HepG2 (cell line): ENCODE data around the gene MRPL20. TPM values are rescaled to one million over a fixed set of nuclear protein-coding genes. Genes with fewer than 3 reads are reported as not detected.

Experiments used
- AHR ChIP-seq: IDR thresholded peaks from 2 replicates; pipeline ENCODE4 v1.6.1; 2018; ENCODE audit warnings: missing genetic modification reagents, missing compliant biosample characterization
- ASH2L ChIP-seq: fragments of 300-600, 200-600 bp; sonication (generic); IDR thresholded peaks from 2 replicates; pipeline ENCODE4 v1.7.0; 2017; ENCODE audit warnings: low read depth, mild to moderate bottlenecking, moderate library complexity, mixed read lengths, low read length; ENCODE audit not compliant: insufficient read length
- BHLHE40 ChIP-seq: IDR thresholded peaks from 2 replicates; pipeline ENCODE4 v1.6.1; 2011; ENCODE audit warnings: low read length, improper control_type of control experiment
- KAT8 ChIP-seq: IDR thresholded peaks from 2 replicates; pipeline ENCODE4 v1.6.1; 2016; ENCODE audit warnings: missing genetic modification reagents, missing compliant biosample characterization
- LCORL ChIP-seq, 2 experiments: fragments of 450-650 bp in 1 of 2; sonication (generic) in 1 of 2; formaldehyde crosslinking in 1 of 2; IDR thresholded peaks; 2 replicates each; pipeline versions ENCODE4 v1.5.0 to v1.6.1; 2017 to 2020; ENCODE audit warnings: antibody characterized with exemption in 1 of 2, missing genetic modification reagents in 1 of 2
- MLXIP ChIP-seq: sonication (generic); formaldehyde crosslinking; IDR thresholded peaks from 2 replicates; pipeline ENCODE4 v1.9.0; 2021; ENCODE audit warnings: missing genetic modification reagents, borderline replicate concordance
- NFE2L1 ChIP-seq: sonication (generic); formaldehyde crosslinking; IDR thresholded peaks from 2 replicates; pipeline ENCODE4 v1.4.0; 2020; ENCODE audit warnings: missing genetic modification reagents, mild to moderate bottlenecking, borderline replicate concordance
- PAXIP1 ChIP-seq: sonication (generic); formaldehyde crosslinking; conservative IDR thresholded peaks from 2 replicates; pipeline ENCODE4 v1.4.0; 2020; ENCODE audit warnings: mild to moderate bottlenecking, missing genetic modification reagents, moderate library complexity
- TMF1 ChIP-seq: sonication (generic); formaldehyde crosslinking; IDR thresholded peaks from 2 replicates; pipeline ENCODE4 v1.8.1; 2022; ENCODE audit warnings: low read depth, missing genetic modification reagents
- ZNF292 ChIP-seq: sonication (generic); formaldehyde crosslinking; IDR thresholded peaks from 2 replicates; pipeline ENCODE4 v1.8.1; 2022; ENCODE audit warnings: mild to moderate bottlenecking, low read depth, missing genetic modification reagents, borderline replicate concordance
- ZNF512 ChIP-seq: sonication (generic); formaldehyde crosslinking; IDR thresholded peaks from 2 replicates; pipeline ENCODE4 v1.4.0; 2020; ENCODE audit warnings: mild to moderate bottlenecking, missing genetic modification reagents
- ZNF609 ChIP-seq: sonication (generic); formaldehyde crosslinking; IDR thresholded peaks from 2 replicates; pipeline ENCODE4 v1.4.0; 2020; ENCODE audit warnings: mild to moderate bottlenecking, missing genetic modification reagents, borderline replicate concordance
- polyA plus RNA-seq, 8 experiments: library from polyadenylated mRNA; depleted of rRNA in 3 of 8; stranded (reverse) in 7 of 8; unstranded in 1 of 8; fragments of >200 nt; fragmentation: Illumina TruSeq in 4 of 8; extraction: Trizol in 4 of 8; gene quantifications; 2 replicates each; pipeline versions ENCODE4 v1.2.1 to v1.2.3, GENCODE V29; 2011 to 2016; ENCODE audit warnings: low read depth in 4 of 8, missing spikeins in 1 of 8, mixed read lengths in 1 of 8; ENCODE audit not compliant: insufficient read depth in 1 of 8
- total RNA-seq, 5 experiments: library from RNA; depleted of rRNA; stranded (reverse); fragments of >200 nt; fragmentation: Illumina TruSeq; extraction: Trizol; gene quantifications; 2 replicates each; pipeline ENCODE4 v1.2.3, GENCODE V29; 2016; ENCODE audit warnings: low read depth in 1 of 5

The MRPL20 gene
- total and polyA plus RNA-seq, 2 of the 13 experiments (the other 11 are each of a cell fraction or from before 2014, with no cell fraction given) = 59.2 to 127 TPM

- TF ChIP-seq NFE2L1 (0 out of 2 replicates have a peak, but pooled peaks have one; percentile 54), AHR (CRISPR knock-in tag) (peak; percentile 59; the same call in 1 of the 2 replicates), MLXIP (CRISPR knock-in tag) (peak; percentile 94), KAT8 (CRISPR knock-in tag) (peak; percentile 22; the same call in 1 of the 2 replicates), ZNF292 (CRISPR knock-in tag) (no peak), LCORL (IDR thresholded peaks at IDR 0.05) (no peak), LCORL (CRISPR knock-in tag; IDR thresholded peaks at IDR 0.05) (peak; percentile 86), ZNF609 (CRISPR knock-in tag) (0 out of 2 replicates have a peak, but pooled peaks have one; percentile 74), ASH2L (peak; percentile 24), ZNF512 (CRISPR knock-in tag) (0 out of 2 replicates have a peak, but pooled peaks have one; percentile 57), BHLHE40 (peak; percentile 56), PAXIP1 (CRISPR knock-in tag) (peak; percentile 46), TMF1 (CRISPR knock-in tag) (peak; percentile 85; the same call in 1 of the 2 replicates)
These were observed 34.2 kb upstream of the MRPL20 start (continued) for GRCh38 chr1:1441002-1441888.
